Sigmoid colon (tissue), 4 donors: ENCODE data around the gene FURIN.

ENCODE experiments used
- CTCF ChIP-seq, 4 experiments: fragments of 450-650 bp in 3 of 4; fragments of 200-600 bp in 1 of 4; IDR thresholded peaks; one replicate each; pipeline ENCODE4 v1.5.1; 2016 to 2019; ENCODE audit warnings: antibody characterized with exemption in 4 of 4, mild to moderate bottlenecking in 3 of 4, moderate library complexity in 2 of 4
- EP300 ChIP-seq, 4 donors: sonication (generic); formaldehyde crosslinking; IDR thresholded peaks; one replicate each; pipeline ENCODE4 v1.6.1; 2017; ENCODE audit warnings: antibody characterized with exemption in 4 of 4
- POLR2A ChIP-seq, 2 donors: fragments of 450-650 bp; IDR thresholded peaks; one replicate each; pipeline ENCODE4 v1.6.1; 2016; ENCODE audit warnings: antibody characterized with exemption in 2 of 2, mild to moderate bottlenecking in 2 of 2, moderate library complexity in 2 of 2

- TF ChIP-seq CTCF (IDR thresholded peaks at IDR 0.05) (no peak), POLR2A (IDR thresholded peaks at IDR 0.05) (no peak), EP300 (IDR thresholded peaks at IDR 0.05) (no peak)
These were observed 48.1 kb downstream of the FURIN start for GRCh38 chr15:90916461-90916860.
